Measurements from ENCODE around the gene TBC1D8.

DNA sequence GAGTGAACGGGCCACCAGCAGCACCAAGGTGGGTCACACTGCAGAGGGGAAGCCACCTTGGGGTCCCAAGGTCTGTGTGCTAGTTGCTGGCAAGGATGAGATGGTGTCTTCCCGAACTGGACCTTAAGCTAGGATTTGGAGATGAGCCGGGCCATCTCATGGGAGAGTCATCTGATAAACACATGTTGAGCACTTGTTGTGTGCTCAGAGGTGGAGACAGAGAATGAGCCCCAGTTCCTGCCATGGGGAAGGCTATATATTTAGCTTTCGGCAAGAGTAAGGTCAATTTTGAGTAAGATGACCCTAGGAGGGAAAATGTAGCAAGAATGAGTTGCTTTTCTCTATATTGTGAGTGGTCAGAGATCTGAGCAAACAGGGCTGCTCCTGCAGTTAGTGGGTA lies 190.5 kb downstream of the TBC1D8 start:
- TF ChIP-seq, protein P1, sequence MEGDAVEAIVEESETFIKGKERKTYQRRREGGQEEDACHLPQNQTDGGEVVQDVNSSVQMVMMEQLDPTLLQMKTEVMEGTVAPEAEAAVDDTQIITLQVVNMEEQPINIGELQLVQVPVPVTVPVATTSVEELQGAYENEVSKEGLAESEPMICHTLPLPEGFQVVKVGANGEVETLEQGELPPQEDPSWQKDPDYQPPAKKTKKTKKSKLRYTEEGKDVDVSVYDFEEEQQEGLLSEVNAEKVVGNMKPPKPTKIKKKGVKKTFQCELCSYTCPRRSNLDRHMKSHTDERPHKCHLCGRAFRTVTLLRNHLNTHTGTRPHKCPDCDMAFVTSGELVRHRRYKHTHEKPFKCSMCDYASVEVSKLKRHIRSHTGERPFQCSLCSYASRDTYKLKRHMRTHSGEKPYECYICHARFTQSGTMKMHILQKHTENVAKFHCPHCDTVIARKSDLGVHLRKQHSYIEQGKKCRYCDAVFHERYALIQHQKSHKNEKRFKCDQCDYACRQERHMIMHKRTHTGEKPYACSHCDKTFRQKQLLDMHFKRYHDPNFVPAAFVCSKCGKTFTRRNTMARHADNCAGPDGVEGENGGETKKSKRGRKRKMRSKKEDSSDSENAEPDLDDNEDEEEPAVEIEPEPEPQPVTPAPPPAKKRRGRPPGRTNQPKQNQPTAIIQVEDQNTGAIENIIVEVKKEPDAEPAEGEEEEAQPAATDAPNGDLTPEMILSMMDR (IDR thresholded peaks at IDR 0.05), result no peak
- no peak for TF ChIP-seq SIN3A (IDR thresholded peaks at IDR 0.05; ENCODE audit: borderline replicate concordance, insufficient read depth, low read depth, low read length)
- TF ChIP-seq, protein P2, sequence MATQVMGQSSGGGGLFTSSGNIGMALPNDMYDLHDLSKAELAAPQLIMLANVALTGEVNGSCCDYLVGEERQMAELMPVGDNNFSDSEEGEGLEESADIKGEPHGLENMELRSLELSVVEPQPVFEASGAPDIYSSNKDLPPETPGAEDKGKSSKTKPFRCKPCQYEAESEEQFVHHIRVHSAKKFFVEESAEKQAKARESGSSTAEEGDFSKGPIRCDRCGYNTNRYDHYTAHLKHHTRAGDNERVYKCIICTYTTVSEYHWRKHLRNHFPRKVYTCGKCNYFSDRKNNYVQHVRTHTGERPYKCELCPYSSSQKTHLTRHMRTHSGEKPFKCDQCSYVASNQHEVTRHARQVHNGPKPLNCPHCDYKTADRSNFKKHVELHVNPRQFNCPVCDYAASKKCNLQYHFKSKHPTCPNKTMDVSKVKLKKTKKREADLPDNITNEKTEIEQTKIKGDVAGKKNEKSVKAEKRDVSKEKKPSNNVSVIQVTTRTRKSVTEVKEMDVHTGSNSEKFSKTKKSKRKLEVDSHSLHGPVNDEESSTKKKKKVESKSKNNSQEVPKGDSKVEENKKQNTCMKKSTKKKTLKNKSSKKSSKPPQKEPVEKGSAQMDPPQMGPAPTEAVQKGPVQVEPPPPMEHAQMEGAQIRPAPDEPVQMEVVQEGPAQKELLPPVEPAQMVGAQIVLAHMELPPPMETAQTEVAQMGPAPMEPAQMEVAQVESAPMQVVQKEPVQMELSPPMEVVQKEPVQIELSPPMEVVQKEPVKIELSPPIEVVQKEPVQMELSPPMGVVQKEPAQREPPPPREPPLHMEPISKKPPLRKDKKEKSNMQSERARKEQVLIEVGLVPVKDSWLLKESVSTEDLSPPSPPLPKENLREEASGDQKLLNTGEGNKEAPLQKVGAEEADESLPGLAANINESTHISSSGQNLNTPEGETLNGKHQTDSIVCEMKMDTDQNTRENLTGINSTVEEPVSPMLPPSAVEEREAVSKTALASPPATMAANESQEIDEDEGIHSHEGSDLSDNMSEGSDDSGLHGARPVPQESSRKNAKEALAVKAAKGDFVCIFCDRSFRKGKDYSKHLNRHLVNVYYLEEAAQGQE (IDR thresholded peaks at IDR 0.05; ENCODE audit: insufficient read depth in 1 of 2, low read depth in 2 of 2, low read length in 1 of 2), result no peak
- no peak for TF ChIP-seq POLR2AphosphoS5 (IDR thresholded peaks at IDR 0.05; ENCODE audit: low read depth, low read length)

All from Panc1 (cell line).